HG03432 (cell line): ENCODE measurements around the gene REG4.
"Not testable (repeated sequence)": the region's sequence is repeated elsewhere in the genome, so short reads cannot be mapped to it uniquely, and the experiment has no call there.

Source experiments
- ATAC-seq: cut with Tn5 transposase; IDR thresholded peaks from one replicate; pipeline ENCODE4 v1.9.1; 2021; ENCODE audit warnings: mild to moderate bottlenecking, moderate library complexity; ENCODE audit not compliant: unreplicated experiment

Gene REG4

DNA sequence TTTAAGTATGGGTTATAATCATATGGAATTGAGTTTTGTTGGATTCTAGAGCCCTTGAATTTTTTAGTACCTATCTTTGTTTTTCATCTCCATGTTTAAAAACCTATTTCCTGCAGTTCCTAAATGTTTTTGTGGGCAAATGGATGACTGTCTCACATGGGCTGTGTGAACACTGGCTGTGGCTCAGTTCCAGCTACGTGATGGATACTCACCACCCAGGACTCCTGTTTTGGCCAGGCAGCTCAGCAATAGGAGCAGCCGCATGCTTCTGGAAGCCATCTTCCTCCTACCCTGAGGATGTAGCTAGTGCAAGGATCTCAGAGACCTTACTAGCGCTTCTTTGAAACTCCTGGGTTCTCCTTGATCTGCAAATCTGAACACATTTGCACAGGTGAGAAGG lies 2.8 kb downstream of the REG4 start:
- ATAC-seq: no peak

DNA sequence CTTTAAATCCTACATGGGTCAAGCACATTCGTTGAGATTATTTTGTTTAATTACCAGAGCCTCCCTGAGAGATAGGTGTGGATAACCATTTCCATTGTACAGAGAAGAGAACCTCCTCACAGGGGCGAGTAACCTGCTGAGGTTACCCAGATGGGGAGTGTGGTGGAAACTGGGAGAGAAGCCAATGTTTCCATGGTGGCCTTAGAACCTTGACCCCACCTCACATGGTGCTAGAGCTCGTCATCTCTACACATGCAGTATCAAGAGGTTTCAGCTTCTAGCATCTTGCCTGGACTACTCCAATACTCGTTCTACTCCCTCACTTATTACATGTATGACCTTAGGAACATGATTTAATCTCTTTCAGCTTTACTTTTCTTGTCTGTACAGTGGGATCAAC lies 4.8 kb downstream of the REG4 start:
- no peak for ATAC-seq

DNA sequence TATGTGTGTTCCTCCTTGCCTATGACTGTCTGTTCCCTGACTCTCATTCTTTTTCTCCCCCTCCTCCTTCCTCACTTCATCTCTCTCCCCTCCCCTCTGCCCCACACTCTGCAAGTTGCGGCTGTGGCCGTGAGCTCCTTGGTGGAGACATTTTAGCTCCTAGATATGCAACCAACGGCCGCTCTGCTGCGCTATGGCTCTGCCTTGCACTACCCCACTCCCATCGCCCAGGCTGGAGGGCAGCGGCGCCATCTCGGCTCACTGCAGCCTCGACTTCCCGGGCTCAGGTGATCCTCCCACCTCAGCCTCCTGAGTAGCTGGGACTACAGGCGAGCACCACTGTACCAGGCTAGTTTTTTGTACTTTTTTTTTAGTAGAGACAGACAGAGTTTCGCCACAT lies 5.5 kb downstream of the REG4 start:
- no peak for ATAC-seq

DNA sequence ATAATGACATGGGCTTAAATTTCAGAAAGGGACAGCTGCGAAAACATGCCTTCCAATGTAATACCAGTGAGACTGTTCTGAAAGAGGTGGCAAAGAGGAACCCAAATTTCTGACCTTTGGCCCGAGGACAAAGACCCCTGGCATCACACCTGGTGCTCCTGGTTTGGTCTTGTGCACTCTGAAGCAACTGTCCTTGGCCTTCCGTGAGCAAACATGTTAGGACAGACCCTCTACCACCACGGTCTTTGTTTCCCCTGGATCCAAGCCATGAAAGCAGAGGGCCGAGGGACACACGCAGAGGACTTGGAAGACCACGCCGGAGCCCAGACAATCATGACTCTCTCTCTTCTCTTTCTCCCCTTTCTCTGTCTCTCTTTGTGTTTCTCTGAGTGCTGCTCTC lies 6.0 kb downstream of the REG4 start:
- ATAC-seq: no peak

DNA sequence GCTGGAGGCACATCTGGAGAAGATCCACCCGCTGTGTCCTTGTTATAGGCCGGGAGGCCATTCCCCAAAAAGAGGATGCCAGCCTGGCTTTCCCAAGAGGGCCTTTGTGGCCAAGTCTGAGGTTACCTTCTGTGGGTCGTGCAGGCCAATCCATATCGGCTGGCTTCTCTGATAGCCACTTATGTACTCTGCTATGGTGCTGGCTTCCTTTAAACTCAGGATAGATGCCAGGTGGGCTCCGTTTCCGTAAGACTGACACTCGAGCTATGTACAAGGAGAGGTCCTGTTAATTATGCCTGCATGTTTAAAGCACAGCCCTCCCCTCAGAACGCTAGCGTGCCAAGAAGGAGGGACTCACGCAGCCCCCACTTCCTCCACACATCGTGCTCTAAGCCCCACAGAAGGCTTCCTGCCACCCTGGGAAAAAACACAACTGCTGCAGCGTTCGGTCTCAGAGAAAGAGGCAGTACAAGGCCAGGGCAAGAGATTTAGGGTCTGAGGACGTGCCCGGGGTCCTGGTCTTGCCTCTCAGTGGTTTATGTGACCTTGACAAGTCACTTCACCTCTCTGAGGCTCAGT lies 11.6 kb downstream of the REG4 start:
- no peak for ATAC-seq

DNA sequence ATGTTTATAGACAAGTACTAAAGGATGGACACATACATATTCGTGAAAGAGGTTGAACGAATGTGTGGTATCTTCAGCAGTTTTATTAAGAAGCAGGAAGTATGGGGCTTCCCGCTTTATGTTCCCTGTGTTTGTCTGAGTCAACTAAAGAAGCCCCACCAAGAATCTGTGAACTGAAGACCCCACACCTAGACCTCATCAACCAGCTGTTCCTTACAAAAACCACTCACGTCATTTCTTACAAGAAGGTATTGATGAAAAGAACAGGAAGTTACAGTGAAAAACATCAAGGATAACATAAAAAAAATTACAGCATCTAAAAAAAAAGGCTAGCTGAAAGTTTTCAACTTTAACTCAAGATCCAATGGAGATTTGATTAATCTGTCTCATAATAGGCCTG lies 12.3 kb downstream of the REG4 start:
- ATAC-seq: no peak

DNA sequence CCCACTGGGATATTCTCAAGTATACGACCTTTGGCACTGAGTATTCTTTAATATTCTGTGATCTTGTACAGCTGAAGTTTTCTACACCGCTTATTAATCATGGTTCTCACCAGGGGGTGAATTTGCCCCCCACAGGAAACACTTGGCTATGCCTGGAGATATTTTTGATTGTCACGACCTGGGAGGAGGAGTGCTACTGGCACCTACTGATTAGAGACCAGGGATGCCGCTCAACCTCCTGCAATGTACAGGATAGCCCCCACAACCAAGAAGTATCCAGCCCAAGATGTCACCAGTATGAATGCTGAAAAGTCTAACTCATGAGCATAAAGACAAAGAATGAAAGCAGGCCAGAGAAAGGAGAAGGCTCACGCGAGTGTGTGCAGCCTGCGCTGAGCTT lies 13.7 kb downstream of the REG4 start:
- ATAC-seq: no peak

DNA sequence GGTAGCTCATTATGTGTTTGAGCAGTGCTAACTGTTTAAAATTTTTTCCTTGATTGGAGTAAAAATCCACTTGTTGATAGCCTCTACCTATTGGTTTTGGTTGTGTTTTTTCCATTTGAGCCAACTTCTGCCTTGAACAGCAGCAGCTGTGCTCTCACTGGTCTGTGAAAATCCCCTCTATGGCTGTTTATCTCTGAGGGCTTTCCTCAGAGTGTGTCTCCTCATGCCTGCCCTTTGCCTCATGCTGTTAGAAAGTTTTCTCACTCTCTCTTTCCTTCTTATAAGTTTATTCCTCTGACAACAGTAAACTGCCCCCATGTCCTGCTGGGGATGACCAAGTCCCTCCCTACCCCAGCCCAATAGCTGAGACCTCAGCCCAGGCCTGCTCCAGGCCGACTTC lies 14.1 kb downstream of the REG4 start:
- ATAC-seq: no peak

DNA sequence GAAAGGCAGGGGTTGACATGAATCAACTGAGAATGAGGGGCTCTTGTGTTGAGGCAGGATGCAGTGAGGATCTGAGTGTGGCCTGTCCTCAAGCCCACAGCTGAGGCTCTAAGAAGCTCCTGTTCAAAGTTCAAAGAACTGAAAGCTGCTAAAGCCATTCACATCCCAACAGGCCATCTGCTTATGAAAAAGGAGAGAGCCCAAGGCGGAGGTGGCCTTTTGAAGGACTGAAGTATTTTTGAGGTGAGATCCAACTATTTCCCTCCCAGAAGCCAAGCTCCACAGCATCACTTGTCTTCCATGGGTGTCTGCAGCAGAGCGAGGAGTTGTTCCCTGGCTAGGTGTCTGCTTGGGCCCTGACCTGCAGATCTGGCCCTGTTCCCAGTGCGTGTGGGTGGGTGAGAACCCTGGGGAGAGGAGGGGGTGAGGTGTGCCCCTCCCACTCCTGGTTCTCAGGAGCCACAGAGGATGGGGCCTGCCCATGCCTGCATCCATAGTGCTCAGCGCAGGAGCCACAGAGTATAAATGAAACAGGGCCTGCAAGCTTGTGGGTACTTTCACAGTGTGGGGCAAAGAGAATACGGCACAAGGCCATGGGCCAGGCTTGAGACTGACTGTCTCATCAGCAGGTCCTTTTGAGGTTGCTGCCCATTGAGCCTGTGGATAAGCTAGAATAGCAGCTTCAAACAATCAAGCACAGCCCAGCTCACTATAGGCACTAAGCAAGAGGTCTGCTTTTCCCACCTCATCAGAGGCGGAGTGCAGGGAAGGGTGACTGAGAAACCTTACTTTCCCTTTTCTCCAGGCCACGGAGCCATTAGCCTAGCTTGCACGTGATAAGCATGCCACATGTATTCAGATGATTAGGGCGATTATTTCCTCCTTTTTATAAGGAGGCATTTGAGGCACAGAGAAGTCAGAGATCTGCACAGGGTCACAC lies 15.7 kb downstream of the REG4 start:
- no peak for ATAC-seq

DNA sequence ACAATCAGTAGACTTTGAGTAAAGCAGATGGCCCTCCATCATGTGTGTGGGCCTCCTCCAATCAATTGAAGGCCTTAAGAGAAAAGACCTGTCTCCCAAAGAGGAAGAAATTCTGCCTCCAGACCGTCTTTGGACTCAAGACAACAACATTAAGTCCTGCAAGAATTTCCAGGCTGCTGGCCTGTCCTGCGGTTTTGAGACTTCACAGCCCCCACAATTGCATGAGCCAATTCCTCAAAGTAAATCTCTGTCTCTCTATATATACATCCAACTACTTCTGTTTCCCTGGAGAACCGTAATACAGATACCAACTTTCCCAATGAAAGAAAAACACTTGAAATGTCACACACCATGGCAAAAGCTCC lies 16.4 kb downstream of the REG4 start:
- ATAC-seq: no peak

DNA sequence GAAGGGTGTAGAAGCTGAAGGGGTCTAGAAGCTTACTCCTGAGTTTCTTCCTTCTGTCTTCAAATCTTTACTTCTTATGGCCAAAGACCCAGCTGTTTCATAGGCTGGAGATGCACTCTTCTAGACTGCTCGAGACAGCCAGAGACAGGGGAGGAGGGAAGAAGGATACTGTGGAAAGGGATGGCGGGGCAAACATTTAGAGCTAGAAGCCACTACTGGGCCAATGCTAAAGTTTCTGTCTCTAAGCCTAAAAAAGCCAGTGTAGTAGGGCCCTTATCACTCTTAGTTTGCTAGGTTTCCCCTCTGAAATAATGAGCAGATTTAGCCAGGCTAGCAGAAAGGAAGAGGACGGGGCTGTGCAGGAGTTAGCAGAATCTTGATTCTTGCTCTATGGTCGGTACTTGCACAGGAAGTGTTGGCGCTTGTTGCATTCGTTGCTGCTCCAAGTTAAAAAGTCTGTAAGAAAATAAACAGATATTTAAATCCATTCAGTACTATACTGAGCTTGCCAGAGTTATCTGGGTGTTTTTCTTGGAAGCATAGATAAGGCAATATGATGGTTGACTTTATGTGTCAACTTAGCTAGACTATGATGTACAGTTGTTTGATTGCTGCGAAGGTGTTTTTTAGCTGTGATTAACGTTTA lies 16.9 kb downstream of the REG4 start:
- no peak for ATAC-seq

DNA sequence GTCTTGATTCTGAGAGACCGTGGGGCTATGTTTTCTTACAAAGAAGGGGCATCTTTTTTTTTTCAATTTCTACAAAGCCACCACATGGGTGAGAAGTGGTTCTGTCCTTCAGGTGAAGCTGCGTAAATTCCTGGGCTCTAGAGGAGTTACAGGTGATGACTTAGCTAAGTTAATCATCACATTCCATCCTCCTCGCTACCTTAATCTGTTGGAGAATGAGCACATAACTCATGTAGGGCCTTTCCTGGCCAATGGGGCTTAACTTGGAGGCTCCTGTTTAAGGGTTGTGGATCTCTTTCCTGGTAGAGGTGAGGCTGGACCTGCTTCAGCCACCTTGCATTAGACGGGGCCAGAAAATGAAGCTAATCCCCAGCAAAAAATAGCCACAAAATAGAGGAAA lies 19.9 kb downstream of the REG4 start:
- ATAC-seq: no peak

DNA sequence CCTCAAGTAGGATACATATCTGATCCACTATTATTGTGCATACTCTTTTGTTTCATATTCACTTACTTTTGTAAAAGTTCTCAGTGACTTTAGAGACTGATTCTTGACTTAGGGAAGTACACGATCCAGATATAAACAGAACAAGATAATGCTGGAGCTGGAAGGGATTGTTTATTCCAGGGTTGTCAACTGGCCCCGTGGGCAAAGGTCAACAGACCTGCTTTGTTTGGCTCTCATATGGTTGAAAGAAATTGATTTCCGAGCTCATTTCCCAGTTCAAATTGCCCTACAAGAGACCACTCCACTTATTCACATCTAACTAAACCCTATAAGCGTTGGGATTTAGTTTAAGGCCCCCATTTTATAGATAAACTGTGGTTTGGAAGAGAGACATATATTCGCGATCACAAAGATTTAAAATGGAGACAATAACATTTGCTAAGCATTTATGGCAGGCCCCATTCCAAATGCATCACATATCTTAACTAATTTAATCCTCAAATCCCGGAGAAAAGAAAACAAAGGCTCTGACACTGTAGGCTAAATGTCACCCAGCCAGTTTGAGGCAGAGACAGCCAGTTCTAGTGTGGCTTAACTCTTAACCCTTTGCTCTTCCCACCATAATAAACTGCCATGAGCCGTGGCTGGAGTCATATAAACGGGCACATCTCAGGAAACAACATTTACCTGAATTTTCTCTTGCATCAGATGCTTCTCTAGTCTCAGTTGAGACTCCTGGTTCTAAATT lies 20.6 kb downstream of the REG4 start:
- no peak for ATAC-seq

DNA sequence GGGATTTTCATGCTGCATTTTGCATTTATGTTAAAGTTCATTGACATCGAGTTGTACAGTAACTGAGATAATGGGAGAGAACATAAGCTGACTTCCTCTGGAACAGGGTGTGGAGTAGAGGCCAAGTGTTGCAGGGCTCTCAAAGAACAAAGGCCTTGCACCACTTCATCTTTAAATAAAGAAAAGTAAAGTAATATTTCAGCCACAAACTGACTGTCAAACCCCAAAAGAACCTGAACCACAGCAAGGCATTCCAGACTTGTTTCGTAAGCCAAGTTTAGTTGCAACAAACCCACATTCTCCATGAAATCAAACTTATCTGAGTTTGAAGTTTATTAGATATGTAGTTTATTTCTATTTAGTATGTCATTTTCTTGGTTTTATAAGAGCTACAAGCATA lies 23.5 kb downstream of the REG4 start:
- ATAC-seq: no peak

DNA sequence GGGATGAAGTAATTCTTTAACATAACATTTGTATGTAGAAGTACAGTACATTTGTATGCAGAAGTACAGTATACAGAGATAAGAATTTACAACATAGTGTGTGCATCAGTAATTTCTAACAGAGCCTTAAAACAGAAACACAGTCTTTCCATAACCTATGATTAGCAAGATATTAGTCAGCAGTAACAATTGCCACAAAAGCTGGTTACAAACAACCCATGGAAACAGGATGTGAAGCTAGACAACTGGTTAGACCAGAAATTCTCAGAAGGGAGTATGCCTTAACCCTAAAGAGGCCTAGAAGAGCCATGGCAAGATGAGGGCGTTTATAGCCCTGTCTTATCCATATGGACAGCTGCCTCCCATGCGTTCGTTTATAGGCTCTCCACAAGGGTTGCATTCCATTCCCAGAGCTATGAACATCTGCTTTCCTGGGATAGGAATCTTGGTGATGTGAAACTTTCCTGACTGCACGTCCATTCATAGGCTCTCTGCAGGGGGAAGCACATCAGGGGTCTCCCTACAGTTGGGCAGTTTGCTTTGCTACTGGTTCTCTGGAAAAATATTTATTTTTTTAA lies 24.7 kb downstream of the REG4 start:
- ATAC-seq: not testable (repeated sequence)

DNA sequence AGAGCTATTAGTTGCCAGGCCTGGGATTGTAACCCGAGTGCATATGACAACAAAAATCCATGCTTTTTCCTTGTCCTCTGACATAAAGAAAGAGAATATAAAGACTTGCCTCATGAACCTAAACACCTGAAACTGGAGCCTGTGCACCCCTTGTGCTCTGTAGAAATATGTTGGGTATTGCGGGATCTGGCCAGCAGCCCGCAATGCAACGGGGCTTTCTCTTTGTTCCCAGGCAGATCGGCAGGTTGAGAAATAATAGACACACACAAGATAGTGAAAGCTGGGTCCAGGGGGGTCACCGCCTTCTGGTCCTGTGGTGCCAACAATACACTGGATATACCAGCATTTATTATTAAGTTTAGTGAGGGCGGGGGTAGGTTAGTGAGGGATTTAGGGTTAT lies 25.2 kb downstream of the REG4 start:
- not testable (repeated sequence) for ATAC-seq

DNA sequence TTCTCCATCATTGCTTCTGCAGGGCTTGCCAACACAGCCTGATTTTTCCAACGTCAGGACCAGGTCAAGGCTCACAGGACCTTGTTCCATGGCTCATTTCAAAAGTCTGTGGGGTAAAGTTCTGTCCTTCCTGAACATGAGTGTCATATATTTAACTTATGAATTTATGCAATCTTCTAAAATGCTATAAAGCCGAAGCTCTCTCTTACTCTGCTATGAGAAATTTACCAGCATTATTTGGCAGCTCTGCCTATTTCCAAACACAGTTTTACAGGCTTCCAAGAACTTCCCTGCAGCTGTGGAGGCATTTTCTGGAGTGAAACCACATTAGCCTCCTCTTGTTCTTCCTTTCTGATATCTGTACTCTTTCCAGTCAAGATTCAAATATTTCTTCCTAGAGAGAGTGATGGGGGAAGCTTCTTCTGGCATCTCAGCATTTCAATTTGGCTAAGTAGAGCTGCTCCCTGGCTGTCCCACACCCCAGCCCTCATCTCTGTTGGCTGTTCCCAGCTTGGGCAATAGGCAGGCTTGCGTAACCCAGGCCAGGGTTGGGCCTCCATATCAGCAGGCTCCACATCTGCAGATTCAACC lies 27.0 kb downstream of the REG4 start:
- no peak for ATAC-seq

DNA sequence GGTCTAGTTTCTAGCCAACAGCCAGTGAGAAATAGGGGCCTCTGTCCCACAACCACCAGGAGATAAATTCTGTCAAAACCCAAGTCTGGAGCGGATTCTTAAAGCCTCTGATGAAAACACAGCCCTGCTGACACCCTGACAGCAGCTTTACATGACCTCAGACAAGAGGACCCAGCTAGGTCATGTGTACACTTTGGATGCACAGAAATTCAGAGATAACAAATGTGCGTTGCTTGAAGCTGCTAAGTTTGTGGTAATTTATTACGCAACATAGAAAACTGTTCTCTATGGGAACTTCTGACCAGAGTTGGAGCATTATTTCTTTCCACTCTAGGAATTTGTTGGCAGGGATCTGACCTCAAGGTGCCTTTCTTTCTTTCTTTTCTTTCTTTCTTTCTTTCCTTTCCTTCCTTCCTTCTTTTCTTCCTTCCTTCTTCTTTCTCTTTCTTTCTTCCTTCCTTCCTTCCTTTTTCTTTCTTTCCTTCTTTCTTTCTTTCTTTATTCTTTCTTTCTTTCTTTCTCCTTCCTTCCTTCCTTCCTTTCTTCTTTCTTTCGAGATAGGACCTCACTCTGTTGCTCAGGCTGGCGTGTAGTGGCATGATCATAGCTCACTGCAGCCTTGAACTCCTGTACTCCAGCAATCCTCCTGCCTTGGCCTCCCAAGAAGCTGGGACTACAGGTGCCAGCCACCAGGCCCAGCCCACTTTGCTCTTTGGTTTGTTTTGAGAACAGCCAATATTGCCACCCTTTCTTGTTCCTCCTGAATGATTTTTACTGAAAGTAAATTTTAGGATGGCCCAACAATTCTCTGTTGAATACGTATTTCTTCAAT lies 27.7 kb downstream of the REG4 start:
- ATAC-seq: no peak

DNA sequence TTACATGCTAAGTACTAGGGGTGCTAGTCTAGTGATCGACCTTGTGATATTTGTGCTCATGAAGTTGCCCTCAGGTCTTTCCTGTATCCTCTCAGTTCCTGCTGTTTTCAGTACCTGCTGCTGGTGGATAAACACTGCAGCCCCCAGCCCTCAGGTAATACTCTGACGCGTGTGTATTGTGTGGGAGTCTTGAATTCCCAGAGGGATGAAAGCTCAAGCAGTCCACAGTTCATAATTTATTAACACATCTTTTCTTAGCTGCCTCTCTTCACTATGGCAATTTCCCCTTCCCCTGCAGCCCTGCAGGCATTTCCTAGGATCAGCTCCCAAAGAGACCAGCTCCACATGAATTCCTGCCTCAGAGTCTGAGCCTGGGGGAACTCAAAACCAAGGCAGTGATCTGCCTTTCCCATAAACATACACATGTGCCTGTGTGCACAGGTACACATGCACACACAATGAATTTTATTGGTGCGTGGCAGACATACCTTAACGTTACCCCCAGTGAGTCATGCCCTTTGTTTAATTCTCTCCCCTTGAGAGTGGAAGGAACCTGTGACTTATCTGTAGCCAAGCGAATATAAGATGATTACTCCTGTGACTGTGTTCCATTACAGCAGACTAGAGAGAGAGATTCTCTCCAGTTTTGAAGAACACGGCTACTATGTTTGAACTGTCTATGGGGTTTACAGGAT lies 28.5 kb downstream of the REG4 start:
- ATAC-seq: no peak
